ENCODE data around the gene CXCL8.

GRCh38 chr4:73759357-73759756 lies 19.0 kb downstream of the CXCL8 start:
- TF ChIP-seq EZH2 (IDR thresholded peaks at IDR 0.05; ENCODE audit: insufficient read depth, poor library complexity, severe bottlenecking) (no peak), EZH2phosphoT487 (IDR thresholded peaks at IDR 0.05; ENCODE audit: insufficient read depth, low read depth) (no peak)

Data from GM23248 (cell line).